Left renal cortex interstitium (tissue), 4 donors: ENCODE results near the gene SGTA. TPM values are rescaled to one million over a fixed set of nuclear protein-coding genes. Genes with fewer than 3 reads are reported as not detected.

Source experiments
- DNase-seq, 4 donors: peaks; one replicate each; pipeline ENCODE4 v3.0.0-alpha.2; 2013; ENCODE audit warnings: low read depth in 4 of 4, low spot score in 2 of 4, missing footprints in 1 of 4
- polyA plus RNA-seq, 4 donors: library from polyadenylated mRNA; unstranded; fragments of 120-200 nt; gene quantifications; one replicate each; pipeline ENCODE4 v1.2.1, GENCODE V29; 2013; ENCODE audit not compliant: insufficient read length in 4 of 4

Gene SGTA
- polyA plus RNA-seq, 4 donors, result 45.4 to 74.1 (median 64.4) TPM

DNA sequence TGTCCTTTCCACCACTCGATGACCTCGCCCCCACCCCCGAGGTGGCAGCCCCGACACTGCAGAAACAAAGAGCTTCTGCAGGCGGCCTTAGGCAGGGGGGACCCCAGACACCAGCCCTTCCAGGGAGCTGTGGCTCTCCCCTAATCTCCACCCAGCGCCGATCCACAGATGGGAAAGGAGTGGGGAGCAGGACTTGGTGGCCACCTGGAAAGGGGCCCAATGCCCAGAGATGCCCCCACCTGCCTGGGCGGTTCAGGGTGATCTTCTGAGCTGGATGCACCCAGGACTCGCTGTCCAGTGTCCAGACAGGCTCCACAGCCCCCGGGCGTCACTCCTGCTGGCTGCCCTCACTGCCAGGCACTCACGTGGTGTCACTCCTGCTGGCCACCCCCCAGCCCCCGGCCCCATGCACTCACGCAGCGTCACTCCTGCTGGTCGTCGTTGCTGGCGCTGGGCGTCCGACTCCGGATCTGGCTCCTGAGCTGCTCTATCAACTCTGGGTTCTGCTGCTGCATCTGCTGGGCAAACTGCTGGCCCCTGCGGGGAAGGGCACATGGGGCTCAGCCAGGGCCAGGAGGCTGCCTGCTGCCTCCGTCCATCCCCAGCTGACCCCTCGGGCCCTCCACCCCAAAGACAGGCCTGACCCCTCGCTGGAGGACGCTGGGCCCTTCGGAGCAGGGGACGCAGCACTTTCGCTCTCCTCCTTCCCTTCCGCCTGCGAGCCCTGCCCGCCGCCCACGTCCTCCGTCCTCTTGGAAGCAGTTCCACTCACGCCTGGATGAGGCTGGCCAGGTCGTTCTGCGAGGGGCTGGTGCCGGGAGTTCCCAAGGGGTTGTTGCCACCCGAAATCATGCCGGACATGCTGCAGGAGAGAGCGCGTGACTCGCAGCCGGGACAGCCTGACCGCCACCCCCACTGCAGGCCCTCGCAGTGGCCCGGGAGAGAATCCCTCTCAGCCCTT is 25.9 kb downstream of the SGTA start:
- DNase-seq, result no peak

GRCh38 chr19:2756477-2756876 is 26.6 kb downstream of the SGTA start:
- no peak for DNase-seq

GRCh38 chr19:2755811-2756210 is 27.3 kb downstream of the SGTA start:
- no peak for DNase-seq

DNA sequence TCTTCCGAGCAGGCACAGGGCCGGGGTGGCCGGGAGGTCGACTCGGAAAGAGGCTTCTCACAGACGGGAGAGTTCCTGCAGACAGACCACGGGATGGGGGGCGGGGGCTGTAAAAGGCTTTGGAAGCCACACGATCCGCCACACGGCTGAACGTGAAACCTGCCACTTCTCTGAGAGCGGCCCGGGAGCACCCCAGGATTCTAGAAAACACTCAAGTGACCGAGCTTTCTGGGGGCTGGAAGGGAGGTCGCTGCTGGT is 27.7 kb downstream of the SGTA start:
- DNase-seq, result no peak

DNA sequence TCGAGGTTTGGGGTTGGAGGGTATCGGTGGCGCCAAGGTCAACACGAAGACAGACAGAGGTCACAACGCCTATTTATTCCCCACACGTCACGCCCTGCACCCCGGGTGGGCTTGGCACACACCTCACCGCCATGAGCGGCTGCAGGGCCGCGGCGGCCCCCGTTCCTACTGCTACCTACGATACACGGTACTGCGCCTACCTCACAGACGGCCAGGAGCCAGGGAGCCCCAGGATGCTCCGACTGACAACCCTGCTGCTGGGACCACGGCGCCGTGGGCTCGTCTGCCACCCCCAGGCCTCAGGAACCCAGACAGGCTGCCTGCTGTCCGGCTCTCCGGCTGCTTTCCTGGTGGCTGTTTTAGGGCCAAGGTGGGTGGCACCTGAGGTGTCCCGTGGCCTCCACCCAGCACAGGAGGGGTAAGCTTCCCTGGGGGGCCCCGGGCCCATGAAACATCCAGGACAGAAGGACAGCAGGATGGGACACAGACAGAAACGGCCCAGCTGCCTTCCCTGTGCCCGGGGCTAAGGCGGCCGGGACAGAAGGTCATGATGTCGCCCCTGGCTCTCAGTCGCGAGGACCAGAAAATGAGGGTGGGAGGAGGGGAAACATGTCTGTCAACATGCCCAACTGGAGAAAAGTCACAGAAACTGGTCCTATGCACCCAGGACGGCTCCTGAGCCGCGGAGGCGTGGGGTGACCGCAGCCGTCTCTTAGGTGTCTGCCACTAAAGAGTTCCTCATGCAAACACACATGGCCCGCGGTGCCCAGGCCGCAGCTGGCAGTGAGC is 28.2 kb downstream of the SGTA start:
- DNase-seq, result no peak

DNA sequence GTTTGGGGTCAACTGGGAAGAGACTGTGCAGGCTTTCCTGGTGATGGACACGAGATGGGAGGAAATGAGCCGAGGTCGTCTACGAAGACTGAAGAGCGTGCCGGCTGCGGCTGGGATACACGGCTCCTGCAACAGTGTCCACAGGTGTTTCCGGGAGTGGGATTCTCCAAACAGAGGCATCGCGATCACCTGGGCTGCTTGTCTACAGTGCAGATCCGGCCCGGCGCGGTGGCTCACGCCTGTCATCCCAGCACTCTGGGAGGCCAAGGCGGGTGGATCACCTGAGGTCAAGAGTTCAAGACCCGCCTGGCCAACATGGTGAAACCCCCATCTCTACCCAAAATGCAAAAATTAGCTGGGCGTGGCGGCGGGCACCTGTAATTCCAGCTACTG is 31.6 kb downstream of the SGTA start:
- no peak for DNase-seq

GRCh38 chr19:2750808-2751437 is 32.1 kb downstream of the SGTA start:
- DNase-seq, result no peak

- DNase-seq, result no peak
Measured at GRCh38 chr19:2747349-2747748, 35.7 kb downstream of the SGTA start.

DNA sequence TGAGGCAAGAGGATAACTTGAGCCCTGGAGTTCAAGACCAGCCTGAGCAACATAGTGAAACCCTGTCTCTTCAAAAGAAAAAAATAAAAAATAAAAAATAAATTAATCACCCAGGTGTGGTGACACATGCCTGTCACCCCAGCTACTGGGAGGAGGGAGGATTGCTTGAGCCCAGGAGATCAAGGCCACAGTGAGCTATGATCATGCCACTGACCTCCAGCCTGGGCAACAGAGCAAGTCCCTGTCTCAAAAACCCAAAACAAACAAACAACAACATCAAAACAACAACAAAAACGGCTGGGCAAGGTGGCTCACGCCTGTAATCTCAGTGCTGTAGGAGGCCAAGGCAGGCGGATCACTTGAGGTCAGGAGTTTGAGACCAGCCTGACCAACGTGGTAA is 39.0 kb downstream of the SGTA start:
- DNase-seq, result no peak

- no peak for DNase-seq
Measured at GRCh38 chr19:2743099-2743498, 40.0 kb downstream of the SGTA start.

DNA sequence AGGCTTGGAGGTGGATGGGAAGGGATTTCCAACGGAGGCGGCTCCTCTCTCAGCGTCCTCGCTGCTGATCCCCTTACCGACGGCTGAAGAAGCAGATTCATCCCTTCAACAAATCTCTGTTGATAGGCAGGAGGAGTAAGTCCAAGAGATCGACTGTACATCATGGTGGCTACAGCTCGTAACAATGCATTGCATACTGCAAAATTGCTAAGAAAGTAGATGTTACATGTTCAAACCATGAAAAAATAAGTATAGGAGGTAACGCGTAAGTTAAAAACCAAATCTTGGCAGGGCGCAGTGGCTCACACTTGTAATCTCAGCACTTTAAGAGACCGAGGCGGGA is 42.8 kb downstream of the SGTA start:
- no peak for DNase-seq

- peak; percentile 88 to 98 (median 95) for DNase-seq
Measured at GRCh38 chr19:2739602-2740313, 43.3 kb downstream of the SGTA start, which contains the start of gene SLC39A3. SLC39A3 (minus strand) TSS chr19:2740017; CDS start chr19:2737257, 2,760 bp downstream.

DNA sequence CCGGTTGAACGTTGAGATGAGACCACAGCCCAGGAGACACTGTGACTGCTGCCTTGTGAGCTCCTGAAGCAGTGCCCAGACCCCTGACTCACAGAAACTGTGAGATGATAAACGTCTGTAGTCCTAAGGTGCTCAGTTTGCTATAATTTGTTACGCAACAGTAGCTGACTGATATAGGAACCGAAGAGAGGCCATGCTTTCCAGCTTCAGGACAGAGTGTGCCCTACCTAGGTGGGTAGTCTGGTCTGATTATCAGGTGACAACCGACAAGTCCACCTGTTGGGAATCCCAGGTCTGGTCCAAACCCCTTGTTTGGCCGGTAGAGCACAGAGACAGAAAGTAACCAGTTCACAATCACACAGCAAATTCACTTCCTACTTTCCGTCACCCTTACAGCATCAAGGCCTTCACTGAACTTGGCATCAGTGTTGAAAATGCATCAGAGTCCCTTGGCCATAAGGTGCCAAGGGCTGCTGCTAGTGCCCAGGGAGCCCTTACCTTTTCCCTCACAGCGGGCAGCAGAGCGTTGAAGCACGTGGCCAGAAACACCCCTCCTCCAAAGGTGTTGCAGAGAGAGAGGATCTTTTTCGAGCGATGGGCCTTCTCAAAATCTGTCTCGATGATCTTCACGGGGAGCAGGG is 46.4 kb downstream of the SGTA start:
- no peak for DNase-seq

GRCh38 chr19:2735374-2735773 is 47.7 kb downstream of the SGTA start:
- DNase-seq, result no peak

DNA sequence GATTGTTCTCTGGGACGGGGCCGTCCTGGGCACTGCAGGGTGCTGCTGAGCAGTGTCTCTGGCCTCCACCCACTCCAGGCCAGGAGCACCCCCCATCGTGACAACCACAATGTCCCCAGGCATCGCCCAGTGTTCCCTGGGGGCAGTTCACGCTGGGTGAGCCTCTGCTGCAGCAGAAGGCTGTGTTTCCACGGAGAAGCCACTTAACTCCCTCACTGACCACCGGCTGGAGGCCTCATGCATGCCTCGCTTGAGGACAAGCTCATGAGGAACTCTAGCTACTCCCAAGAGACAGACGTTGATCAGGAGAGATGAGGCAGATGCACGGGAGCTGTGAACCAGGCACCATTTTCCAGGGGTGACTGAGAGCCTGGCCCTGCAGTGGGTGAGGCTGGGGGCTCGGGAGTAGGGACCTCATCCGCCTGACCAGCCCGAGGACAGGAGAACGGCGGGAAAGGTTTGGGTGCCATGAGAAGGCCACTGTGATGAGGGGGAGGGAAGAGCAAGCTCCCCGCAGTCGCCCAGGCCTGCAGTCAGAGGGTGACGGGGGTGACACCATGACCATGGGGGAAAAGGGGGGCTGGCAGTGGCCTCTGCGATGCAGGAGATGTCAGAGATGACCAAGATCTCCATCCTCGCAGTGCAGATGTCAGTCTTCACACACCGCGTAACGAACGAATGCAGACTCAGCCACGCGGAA is 48.3 kb downstream of the SGTA start:
- no peak for DNase-seq

- no peak for DNase-seq
Measured at GRCh38 chr19:2733930-2734588, 49.0 kb downstream of the SGTA start.

- no peak for DNase-seq
Measured at GRCh38 chr19:2732883-2733282, 50.2 kb downstream of the SGTA start.

DNA sequence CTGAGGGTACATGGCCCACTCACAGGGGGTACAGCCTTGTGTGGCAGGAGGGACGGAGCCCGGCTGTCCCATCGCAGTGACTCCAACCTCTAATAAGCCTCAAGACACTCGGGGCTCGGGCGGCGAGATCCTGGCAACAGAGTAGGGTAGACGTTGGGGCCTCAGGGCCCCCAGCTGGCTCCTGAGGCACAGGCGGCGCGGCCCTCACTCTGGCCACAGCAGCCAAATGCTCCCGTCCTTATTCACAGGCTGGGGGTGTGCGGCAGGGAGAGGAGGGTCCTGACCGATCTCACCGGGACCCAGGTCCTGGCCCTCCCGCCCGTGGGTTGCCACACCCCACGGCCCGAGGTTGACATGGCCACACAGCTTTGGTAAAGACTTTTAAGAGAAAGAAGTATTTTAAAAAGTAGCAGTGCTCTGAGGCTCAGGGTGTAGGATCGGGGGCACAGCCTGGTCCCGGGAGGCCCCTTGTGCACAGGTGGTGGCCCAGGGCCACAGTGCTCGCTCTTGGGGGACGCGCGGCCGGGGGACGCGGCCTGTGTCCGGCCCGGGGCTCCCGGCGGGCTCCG is 50.8 kb downstream of the SGTA start:
- DNase-seq, result no peak
